Astrocyte of the hippocampus (primary cell): Measurements from ENCODE around the gene NCK2.
"Not testable (repeated sequence)": the region's sequence is repeated elsewhere in the genome, so short reads cannot be mapped to it uniquely, and the experiment has no call there.

Experiments used
- DNase-seq: peaks from one replicate; pipeline ENCODE4 v3.0.0; 2011; ENCODE audit warnings: low read depth, low spot score

Gene NCK2

DNA sequence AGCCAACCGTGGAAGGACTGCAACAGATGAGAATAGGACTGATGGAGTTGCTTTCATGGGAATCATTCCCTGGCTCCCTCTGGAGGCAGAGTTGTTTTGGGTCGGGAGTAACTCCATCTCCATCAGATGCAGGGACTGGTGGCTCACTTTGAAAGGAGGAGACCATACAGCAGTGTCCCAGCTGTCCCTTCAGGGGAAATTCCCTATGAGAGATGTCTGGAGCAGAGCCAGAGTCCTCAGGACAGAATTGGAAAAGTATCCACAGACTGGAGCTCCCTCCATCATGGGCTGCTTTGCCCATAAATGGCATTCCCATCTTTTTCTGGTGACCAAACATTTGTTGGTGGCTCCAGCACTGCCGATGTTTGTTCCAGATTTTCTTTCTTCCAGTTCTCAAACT is 144.3 kb downstream of the NCK2 start:
- DNase-seq = no peak

DNA sequence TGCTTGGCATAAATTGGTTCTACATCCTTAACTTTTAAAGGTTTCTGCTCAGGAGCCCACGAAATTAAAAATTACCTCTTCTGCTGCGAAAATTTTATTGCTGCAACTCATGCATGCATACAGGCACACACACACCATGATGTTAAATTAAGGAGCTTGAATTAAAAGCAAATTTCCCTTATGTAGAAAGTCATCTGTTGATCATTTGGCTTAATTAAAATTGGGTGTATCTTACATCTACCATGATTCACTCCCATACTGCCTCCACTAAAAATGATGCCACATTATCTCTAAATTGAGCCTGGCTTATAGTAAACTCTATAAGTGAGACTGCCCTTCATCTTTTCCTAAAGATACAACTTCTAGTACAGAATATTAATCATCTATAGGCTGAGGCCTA is 145.4 kb downstream of the NCK2 start:
- DNase-seq = no peak

DNA sequence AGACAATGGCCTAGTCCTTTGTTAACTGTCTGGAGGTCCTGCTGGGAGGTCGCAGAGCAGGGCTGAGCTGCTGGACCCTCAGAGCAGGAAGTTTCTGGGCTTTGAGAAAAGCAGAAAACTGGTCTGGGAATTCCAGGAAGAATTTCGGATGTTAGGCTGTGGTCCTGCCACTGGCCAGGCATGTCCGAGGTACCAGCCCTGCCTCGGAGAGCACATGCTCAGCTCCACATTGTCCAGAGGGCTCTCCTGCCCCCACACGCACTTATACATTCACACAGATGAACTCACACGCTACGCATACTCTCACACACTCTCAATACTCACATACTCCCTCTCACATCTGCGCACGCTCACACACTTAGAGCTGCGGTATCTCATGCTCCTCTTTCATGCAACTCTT is 146.1 kb downstream of the NCK2 start:
- no peak for DNase-seq

DNA sequence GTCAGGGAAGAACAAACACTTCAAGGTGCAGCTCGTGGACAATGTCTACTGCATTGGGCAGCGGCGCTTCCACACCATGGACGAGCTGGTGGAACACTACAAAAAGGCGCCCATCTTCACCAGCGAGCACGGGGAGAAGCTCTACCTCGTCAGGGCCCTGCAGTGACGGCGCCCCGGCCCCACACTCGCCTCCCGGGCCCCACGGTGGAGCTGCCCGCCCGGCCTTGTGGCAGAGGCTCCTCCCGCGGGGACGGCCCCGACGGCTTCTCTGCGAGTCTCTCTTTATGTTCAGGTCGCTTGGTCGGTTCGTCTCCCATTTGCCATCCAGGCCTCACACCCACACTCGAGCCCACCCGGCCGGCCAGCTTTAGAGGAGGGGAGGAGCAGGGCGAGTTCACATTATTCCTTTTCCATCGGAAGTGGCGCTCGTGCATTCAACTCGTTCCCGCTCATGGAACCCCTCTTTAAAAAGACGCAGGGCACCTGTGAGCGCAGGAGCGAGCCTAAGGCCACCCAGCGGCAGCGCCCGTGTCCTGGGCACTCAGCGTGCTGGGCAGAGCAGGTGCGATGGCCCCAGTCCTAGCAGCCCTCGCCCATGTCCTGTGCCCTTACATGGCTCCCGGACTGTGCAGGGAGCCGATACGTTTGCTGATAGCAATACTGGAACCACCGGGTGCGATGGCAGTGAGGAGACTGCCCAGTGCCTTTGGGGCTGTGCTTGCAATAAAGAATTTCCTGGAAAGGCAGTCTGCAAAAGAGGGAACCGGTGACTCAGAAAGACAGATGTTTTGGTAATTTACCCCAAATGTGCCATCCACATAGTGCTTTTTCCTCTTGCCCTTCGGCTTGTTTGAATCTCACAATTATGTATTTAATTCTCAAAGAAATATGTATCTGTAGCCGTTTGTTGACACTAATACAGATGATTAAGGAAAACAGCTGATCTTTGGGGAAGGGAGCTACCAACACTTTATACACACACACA is 148.6 kb downstream of the NCK2 start:
- no peak for DNase-seq

DNA sequence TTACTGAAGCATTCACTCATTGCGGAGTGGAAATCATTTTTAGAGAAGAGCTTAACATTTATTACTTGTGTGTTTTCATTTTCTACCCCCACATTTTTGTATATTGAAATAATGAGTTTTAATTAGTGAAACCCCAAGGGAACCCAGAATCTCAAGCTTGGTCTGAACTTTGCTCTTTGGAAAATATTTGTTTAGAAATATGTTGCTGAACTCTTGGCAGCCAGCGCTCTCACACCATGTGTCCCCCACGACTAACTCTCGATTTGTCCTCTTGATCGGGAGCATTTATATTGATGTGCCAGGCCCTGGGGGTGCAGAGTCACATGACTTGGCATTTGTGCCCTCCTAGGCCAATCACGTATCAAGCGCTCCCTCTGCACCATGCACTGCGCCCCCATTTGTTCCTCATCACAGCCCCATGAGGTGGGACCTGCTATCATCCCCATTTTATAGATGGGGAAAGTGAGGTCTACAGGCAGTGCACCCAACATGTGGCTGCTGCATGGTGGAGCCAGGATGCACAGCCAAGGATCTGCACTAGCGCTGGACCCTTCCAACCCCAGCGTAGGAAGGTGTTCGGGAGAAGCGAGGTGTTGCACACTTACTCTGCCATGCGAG is 149.7 kb downstream of the NCK2 start:
- DNase-seq = no peak

DNA sequence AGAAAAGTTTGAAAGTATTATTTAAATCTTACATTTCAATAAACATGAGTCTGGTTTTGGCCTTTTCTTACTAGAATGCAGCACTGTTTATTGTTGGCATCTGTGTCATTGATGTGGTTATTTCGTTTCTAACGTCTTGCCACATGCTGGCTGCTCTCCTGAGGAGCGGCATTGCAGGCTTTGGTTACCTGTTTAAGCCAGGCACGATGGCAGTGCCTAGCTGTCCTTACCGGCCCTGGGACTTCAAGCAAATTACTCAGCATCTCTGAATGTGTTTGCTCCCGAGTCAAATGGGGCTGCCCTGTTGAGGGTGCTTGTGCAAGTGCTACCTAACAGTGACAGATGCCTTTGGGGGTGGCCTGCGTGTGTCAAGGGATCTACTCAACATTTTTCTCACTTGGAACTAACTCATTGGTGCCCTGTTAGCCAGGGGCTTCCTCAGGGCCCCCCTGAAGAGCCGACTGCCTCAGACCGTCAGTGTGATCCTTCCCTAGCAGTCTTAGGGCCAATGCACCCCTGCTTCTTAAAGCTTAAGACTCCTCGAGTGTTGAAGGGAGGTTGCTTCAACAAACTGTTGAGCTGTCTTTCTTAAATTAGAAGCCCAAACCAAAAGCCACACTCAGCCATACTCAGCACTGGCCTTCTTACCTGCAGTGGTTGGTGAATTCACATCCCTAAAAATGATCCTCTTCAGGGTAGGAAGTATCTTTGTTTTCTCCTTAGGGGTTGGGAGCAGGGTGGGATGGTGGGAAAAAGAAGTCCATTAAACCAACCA is 151.5 kb downstream of the NCK2 start:
- DNase-seq = no peak

DNA sequence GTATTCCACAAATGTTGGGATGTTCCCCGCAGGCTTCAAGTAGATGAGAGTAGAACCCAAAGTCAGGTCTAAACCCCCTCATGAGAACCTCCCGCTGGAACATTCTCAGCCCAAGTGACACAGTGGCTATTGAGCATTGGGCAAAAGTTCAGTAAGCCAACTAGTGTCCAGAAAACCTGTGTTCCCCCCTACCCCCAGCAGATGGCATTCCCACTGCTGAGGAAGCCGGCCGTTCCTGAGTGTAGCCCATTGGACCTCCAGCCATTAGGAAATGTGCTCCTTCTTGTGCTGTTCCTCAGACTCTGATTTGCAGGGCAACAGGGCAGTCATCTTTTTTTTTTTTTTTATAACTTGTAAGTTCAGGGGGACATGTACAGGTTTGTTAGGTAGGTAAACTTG is 152.1 kb downstream of the NCK2 start:
- DNase-seq = no peak

DNA sequence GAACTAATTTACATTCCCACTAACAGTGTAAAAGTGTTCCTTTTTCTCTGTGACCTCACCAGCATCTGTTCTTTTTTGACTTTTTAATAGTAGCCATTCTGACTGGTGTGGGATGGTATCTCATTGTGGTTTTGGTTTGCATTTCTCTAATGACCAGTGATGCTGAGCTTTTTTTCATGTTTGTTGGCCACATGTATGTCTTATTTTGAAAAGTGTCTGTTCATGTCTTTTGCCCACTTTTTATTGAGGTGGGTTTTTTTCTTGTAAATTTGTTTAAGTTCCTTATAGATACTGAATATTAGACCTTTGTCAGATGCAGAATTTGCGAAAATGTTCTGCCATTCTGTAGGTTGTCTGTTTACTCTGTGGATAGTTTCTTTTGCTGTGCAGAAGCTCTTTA is 153.0 kb downstream of the NCK2 start:
- DNase-seq = not testable (repeated sequence)

DNA sequence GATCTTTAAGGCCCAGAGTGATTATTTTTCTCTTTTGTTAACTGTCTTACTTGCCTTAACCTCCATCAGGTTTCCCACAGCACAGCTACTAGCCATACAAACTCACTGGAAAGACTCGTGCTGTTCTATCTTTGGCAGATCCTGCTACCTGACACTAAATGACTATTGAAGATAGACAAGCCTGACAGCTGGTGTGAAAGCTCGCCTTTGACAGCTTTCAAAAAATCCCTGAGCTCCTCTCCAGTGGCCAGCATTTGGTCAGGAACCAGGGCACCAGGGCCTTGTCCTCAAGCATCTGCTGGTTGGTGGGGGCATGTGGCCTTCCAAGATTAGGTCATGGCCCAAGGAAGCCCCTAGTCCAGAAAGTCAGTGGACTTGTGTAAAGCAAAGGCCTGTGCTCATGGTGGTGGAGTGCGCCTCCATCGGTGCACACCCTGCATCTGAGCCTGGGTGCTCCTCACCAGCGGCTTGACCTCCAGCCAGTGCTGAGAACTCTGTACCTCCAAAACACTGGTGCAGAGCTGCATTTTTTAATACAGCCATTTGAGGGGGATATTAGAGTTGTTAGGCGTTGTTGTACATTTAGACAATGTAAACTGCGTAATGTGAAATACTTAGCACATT is 158.5 kb downstream of the NCK2 start:
- DNase-seq = no peak

DNA sequence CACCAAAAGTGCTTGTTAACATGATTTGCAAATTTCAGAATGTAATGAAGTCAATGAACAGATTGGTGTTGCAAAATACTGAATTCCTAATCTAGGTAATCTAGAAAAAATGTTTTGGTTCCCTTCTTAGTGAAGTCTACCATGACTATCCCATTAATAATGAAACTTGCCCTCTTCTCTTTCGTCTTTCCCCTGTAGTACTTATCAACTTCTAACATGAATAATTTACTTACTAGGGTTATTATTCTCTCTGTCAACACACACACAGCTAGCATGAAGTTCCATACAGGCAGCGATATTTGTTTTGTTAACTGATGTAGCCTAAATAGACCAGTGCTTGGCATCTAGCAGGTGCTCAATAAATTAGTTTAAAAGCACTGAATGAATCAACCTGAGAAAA is 160.2 kb downstream of the NCK2 start:
- no peak for DNase-seq

DNA sequence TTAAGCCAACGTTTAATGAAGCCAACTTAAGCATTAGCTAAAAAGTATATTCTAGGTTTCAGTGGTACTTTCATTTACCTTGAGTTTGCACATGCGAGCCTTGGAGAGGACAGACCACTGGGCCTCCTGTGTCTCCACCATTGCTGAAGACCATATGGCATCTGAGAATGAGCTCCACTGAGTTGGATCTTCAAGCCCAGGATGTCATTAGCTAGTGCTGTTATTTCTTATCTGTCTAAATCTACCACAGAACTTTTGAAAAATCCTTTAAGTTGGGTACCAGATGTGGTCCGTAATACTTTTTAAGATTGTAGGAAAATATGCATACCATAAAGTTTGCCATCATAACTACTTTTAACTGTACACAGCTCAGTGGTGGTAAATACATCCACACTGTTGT is 161.8 kb downstream of the NCK2 start:
- DNase-seq = no peak

DNA sequence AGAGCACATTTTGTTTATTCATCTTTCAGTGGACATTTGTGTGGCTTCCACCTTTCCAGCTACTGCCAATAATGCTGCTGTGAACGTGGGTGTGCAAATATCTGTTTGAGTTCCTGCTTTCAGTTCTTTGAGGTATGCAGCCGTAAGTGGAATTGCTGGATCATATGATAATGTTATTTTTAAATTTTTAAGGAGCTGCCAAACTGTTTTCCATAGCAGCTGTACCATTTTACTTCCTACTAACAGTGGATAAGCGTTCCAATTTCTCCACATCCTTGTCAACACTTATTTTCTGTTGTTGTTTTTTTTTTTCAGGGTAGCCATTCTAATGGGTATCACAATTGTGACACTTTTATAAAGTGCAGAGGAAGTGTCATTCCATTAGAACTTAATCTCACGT is 162.5 kb downstream of the NCK2 start:
- DNase-seq = no peak

DNA sequence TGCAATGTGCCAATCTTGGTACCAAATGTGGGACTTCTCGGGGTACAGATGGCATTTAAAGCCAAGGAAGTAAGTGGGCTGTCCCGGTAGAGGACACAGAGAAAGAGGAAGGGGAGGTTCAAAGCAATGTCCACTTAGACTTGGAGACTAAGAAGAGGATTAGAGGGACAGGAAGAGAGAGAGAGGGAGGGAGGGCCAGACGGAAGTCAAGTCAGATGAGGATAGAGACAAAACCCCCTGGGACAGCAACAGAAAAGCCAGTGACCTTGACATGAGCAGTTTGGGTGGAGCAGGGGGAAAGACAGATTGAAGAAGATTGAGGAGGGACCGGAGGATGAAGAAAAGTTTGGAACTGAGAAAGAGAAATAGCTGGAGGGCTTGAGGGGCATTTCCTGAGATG is 164.5 kb downstream of the NCK2 start:
- no peak for DNase-seq

DNA sequence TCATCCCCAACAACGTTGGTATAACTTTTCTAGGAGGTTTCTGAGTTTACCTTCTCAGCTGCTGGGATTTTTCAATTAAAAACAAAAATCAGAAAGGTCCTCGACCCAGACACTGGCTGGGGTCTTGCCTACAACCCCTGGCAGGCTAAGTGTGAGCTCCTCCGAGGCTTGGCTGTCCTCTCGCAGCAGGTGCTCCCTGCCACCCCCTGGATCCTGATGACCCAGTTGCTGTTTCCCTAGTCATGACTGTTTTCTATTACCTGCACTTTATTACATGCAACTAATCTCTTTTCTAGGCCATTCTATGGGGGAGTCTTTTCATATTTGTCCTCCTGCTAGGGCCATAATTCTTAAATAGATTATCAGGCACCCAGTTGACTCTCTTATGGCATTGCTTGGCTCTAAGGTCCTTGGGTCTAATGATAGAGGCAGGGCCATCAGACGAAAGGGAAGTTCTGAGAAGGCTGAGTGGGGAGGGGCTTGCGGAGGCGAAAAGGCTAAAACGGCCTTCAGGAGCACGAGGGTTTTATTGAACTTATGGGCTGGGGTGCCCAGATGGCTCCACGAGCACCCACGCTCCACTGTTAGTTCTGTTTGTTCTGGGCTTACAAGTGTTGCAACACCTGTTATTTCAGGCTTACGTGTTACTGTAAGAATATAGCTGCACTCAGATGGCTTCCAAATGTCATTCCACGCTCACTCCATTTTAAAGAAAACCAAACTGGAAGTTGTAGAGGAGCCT is 166.0 kb downstream of the NCK2 start:
- DNase-seq = no peak

DNA sequence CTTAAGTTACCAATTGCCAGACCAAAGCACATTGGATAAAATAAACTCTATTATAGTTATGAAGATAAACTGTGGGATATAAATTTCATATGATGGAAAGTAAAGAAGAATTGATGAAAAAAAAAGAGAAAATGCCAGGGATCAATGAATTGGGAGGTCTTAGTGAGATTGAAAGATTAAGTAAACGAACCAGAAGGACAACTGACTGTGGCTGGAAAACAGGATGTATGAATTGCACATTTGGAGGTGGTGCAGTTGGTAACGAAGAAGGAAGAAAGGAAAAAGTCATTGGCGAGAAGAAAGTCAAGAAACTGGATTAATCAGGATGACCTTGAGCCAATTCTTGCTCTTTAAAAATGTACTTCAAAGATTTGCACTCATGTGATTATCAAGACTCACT is 166.7 kb downstream of the NCK2 start:
- DNase-seq = no peak

DNA sequence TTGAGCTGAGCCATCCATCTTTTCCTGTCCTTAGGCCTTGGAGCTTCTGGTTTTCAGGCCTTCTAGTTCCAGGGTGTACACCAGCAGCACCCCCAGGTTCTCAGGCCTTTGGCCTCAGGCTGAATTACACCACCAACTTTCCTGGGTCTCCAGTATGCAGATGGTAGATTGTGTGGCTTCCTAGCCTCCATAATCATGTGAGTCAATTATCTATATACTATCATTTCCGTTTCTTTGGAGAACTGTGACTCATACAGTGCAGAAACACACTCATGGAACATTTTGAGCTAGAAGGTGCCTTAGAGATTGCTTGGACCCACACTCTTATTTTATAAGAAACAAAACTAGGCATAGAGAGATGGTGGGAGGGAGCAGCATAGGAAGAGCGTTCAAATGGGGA is 167.4 kb downstream of the NCK2 start:
- no peak for DNase-seq

DNA sequence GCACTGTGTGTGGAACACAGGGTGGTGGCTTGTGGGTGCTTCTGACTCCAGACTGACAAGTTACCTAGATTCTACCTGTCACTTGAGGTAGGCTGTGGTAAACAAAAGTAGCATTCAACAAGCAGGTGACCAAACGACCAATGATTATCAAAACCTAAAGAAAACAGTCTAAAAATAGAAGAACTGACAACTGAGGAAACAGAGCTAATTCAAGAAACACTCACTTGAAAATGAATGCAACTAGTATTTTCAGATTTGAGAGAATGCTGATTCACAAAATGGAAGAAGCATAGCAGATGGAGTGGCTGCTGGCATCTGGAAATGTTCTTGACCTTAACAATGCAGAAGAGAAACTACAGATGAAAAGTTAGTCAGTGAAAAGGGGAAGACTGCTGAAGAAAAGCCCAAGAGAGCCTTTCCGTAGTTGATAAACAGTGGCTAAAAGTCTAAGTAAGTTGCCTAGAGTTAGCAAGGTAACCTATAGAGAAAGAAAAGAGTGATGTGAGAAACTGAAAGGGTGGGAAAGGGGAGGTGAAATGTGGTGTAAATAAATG is 170.4 kb downstream of the NCK2 start:
- DNase-seq = no peak

DNA sequence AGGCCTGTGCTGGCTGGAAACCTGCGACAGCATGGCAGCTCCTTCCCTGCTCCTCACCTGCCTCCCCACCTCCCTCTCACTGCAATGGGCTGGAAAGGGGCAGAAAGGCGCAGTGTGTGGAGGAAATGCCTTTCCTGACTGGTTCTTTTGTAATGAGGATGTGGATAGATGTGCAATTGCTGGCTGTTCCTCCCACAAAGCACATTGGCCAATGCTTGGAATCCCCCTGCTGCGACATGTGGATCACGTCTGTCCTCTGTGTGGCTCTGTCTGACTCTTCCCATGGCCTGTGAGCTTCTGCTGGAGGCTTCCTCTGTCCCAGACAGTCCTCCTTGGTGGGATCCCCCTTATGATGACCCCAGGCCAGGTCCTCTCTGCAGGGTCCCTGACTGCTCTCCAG is 172.5 kb downstream of the NCK2 start:
- no peak for DNase-seq

DNA sequence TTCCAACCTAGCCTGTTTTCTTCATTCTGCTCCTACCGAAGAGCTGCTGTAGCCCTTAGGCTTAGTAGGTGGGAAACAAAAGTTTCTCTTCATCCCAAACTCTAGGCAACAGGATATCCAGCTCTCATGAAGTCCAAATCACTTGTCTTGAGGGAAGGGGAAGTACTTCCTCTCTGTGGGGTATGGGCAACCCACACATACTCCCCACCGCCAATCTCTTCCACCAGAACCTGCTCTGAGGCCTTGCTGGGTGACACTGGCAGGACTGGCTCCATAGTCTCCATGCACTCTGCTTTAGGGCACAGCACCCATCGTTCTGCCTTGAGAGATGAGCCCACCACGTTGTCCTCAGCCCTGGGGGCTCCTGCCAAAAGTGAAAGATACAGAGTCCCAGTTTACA is 173.0 kb downstream of the NCK2 start:
- no peak for DNase-seq

DNA sequence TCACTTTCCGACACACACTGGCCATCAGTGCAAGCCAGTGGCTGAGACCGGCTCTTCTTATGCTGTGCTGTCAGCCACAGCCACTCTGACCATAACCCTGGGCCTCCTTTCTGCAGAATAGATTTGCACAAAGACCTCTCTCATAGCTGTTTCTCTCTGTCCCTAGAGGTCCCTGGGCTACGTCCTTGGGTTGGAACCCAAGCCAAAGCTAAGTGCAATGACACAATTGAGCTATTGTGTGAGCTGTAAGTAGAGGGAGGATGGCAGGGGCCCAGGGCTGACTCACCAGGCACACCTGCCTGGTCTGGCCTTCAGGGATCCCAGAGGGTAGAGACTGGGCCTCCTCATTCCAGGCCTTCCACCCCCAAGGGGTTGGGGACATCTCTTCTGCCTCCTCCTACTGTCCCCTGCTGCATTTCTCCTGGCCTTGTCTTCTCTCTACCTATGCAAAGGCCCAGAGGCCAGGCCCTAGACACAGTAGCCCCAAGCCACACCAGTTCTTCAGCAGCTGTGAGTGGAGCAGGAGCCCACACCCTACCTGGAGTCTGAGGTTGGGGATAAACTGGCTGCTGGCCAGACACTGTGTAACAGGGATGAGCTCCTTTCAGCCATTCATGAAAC is 174.6 kb downstream of the NCK2 start:
- peak; percentile 27 for DNase-seq

DNA sequence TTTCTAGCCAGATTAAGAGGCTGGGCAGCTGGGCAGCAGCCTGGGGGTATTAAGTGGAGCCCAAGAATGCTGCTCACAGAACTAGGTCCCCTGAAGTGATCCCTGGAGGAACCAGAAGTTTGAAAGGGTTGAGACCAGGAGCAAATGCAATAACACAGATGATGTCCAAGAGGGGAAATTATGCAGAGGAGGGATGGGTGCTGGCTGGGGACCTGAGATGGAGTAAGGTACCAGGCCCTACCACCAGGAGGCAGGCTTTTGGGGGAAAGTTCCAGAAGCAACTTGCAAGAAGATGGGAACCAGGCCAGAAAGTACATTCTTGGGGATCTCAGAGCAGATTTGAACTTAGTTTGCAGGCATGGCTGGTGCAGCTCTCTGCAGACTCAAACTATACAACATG is 175.1 kb downstream of the NCK2 start:
- peak; percentile 34 for DNase-seq
